Fibroblast of the aortic adventitia (primary cell): ENCODE measurements around the gene PARD6G. TPM values are rescaled to one million over a fixed set of nuclear protein-coding genes. Genes with fewer than 3 reads are reported as not detected.

ENCODE experiments used
- DNase-seq: peaks from one replicate; pipeline ENCODE4 v3.0.0-alpha.2; 2010; ENCODE audit warnings: low read depth
- H3K4me3 ChIP-seq: 2 replicates; pipeline ENCODE4 v1.5.1; 2011; ENCODE audit warnings: low read depth, mild to moderate bottlenecking, control low read depth, low read length, moderate library complexity
- CTCF ChIP-seq: IDR thresholded peaks from 2 replicates; pipeline ENCODE4 v1.5.1; 2011; ENCODE audit warnings: mild to moderate bottlenecking, low read length, control low read depth, inconsistent platforms; ENCODE audit not compliant: insufficient read depth
- total RNA-seq: library from RNA; depleted of rRNA; stranded (reverse); fragments of >200 nt; gene quantifications from 2 replicates; pipeline ENCODE4 v1.2.3, GENCODE V29; 2012; ENCODE audit warnings: low replicate concordance

The PARD6G gene
- total RNA-seq, 1 donor = 0.54 TPM

GRCh38 chr18:80246445-80247392 is 595 bp downstream of the PARD6G start:
- TF ChIP-seq CTCF = no peak
- peak overlapping the region; percentile 69 for H3K4me3 ChIP-seq
- no peak for DNase-seq

- peak overlapping the region; percentile 44 for H3K4me3 ChIP-seq
- no peak for DNase-seq
- no peak for TF ChIP-seq CTCF
These were observed 1.4 kb downstream of the PARD6G start for GRCh38 chr18:80245781-80246444.

- H3K4me3 ChIP-seq = no peak overlapping the region
- DNase-seq = no peak
- TF ChIP-seq CTCF = no peak
These were observed 2.2 kb downstream of the PARD6G start for GRCh38 chr18:80244956-80245730.

- DNase-seq = no peak
- no peak for TF ChIP-seq CTCF
- H3K4me3 ChIP-seq = no peak overlapping the region
These were observed 3.1 kb downstream of the PARD6G start for GRCh38 chr18:80244167-80244566.

- H3K4me3 ChIP-seq = no peak overlapping the region
- TF ChIP-seq CTCF = no peak
- DNase-seq = no peak
These were observed 4.1 kb downstream of the PARD6G start for GRCh38 chr18:80243204-80243603.

GRCh38 chr18:80241919-80242777 is 5.2 kb downstream of the PARD6G start:
- no peak for DNase-seq

More at GRCh38 chr18:80241919-80242777, 5.2 kb downstream of the PARD6G start:
- H3K4me3 ChIP-seq = no peak overlapping the region
- no peak for TF ChIP-seq CTCF
